Neutrophil (primary cell): Measurements from ENCODE around the gene MGAT1.

Experiments used
- H3K27ac ChIP-seq: fragments of 200-600 bp; sonication (generic); 2 replicates; pipeline ENCODE4 v1.5.1; 2016; ENCODE audit warnings: mild to moderate bottlenecking, moderate library complexity
- H3K27me3 ChIP-seq: fragments of 200-600 bp; sonication (generic); 2 replicates; pipeline ENCODE4 v1.6.0; 2016; ENCODE audit warnings: mild to moderate bottlenecking
- H3K36me3 ChIP-seq: fragments of 200-600 bp; sonication (generic); 2 replicates; pipeline ENCODE4 v1.5.1; 2017
- H3K4me1 ChIP-seq, 2 experiments: fragments of 200-600 bp in 1 of 2; sonication (generic) in 1 of 2; 1 replicate in 1 of 2; 2 replicates in 1 of 2; pipeline versions ENCODE4 v1.5.1 to v1.6.1; 2013 to 2016; ENCODE audit warnings: low read depth in 1 of 2, low read length in 1 of 2, mild to moderate bottlenecking in 1 of 2, moderate library complexity in 1 of 2; ENCODE audit not compliant: control insufficient read depth in 1 of 2, insufficient read depth in 1 of 2
- H3K4me3 ChIP-seq, 2 experiments: fragments of 200-600 bp in 1 of 2; sonication (generic) in 1 of 2; 1 replicate in 1 of 2; 2 replicates in 1 of 2; pipeline ENCODE4 v1.5.1; 2013 to 2016; ENCODE audit warnings: low read depth in 1 of 2, low read length in 1 of 2, mild to moderate bottlenecking in 1 of 2, moderate library complexity in 1 of 2
- H3K9me3 ChIP-seq: fragments of 200-600 bp; sonication (generic); 2 replicates; pipeline ENCODE4 v1.5.1; 2016
- TF ChIP-seq, protein P1 (sequence below): fragments of 200-600 bp; sonication (generic); IDR thresholded peaks from 2 replicates; pipeline ENCODE4 v1.5.1; 2016; ENCODE audit warnings: antibody characterized with exemption

MGAT1 gene

DNA sequence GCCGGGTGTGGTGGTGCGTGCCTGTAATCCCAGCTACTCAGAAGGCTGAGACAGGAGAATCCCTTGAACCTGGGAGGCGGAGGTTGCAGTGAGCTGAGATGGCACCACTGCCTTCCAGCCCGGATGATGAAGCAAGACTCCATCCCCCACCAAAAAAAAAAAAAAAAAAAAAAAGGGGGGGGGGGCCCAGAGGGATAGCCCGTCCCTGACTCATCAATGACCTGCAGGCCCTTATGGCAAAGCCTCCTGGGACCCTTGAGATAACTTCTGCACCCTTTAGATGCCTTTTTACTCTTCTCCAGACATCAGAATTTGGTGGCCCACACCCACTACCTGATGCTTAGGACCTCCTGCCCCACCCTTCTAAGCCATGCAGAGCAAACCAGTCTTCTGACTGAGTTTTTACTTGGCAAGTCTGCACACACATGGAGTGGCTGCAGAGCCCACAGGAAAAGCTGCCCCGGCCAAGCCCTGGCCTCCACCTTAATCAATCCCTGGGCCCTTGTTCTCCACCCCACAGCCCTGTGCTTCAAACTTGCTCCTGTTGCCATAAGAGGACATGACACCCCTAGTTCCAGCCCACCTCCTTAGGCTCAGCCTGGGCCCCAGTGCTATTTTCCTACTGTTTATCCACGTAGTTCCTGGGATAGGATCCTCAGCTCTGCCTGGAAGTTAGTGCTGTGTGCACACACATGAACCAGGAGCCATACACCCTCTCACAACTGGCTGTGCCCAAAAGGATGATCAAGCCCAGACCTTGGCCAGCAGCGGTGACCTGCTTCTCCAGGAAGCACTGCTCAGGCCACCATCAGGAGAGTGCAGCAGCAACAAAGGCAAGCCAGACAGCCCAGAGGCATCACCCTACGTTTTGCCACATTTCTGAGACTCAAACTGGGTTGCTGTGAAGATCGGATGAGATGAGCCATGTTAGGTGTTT is 5.1 kb downstream of the MGAT1 start:
- peaks cover 40% of the 10 kb centered on the region for H3K36me3 ChIP-seq
- TF ChIP-seq, protein P1, sequence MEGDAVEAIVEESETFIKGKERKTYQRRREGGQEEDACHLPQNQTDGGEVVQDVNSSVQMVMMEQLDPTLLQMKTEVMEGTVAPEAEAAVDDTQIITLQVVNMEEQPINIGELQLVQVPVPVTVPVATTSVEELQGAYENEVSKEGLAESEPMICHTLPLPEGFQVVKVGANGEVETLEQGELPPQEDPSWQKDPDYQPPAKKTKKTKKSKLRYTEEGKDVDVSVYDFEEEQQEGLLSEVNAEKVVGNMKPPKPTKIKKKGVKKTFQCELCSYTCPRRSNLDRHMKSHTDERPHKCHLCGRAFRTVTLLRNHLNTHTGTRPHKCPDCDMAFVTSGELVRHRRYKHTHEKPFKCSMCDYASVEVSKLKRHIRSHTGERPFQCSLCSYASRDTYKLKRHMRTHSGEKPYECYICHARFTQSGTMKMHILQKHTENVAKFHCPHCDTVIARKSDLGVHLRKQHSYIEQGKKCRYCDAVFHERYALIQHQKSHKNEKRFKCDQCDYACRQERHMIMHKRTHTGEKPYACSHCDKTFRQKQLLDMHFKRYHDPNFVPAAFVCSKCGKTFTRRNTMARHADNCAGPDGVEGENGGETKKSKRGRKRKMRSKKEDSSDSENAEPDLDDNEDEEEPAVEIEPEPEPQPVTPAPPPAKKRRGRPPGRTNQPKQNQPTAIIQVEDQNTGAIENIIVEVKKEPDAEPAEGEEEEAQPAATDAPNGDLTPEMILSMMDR = no peak

DNA sequence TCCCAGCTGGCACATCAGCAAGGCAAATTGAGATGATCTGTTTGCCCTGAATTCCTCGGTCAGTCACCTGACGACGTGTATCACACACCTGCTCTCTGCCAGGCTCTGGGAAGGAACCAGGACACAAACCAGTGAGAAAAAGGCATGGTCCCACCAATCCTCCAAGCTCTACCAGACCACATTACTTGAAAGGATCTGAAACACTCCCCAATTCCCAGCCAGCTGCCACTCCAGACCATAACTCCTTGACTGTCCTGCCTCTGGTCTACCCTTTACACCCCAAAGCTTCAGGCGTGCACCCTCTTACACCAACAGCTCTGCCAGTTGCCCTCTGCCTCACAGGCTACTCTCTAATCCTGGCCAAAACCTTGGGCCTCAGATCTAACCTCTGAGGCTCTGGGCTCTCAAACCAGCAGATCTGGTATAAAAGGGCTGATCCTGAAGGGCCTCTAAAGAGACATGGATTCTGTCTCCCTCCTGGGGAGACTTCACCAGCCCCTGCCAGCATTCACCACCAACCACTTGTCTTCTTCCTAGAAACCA is 6.8 kb downstream of the MGAT1 start:
- H3K36me3 ChIP-seq = peaks cover 57% of the 10 kb centered on the region
- H3K4me3 ChIP-seq = no peak overlapping the region
- no peaks in the 10 kb centered on the region for H3K9me3 ChIP-seq
- no peaks in the 10 kb centered on the region for H3K27me3 ChIP-seq
- peak overlapping the region; percentile 34 for H3K27ac ChIP-seq
- peaks cover 40 to 47% of the 10 kb centered on the region in 2 experiments for H3K4me1 ChIP-seq
- TF ChIP-seq, protein P1 = no peak

More for the DNA sequence above, 5.1 kb downstream of the MGAT1 start:
- H3K9me3 ChIP-seq = no peaks in the 10 kb centered on the region
- no peak overlapping the region for H3K4me3 ChIP-seq
- H3K27me3 ChIP-seq = no peaks in the 10 kb centered on the region
- peaks cover 52 to 60% of the 10 kb centered on the region in 2 experiments for H3K4me1 ChIP-seq
- H3K27ac ChIP-seq = peak overlapping the region; percentile 44

DNA sequence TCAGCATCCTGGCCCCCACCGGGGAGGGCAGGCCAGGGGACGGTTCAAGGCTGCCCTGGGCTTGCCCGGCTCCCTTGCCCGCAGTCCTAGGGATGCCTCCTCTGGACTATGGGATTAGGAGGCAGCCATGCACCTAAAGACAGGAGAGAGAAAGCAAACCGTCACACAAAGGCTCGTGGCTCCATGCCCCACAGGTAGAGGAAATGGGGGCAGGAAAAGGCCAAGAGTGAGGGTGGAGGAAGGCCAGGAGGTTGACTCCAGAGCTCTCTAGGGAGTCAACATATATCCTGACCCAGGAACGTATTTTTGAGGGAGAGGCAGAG is 9.7 kb downstream of the MGAT1 start:
- peaks cover 73% of the 10 kb centered on the region for H3K36me3 ChIP-seq
- no peaks in the 10 kb centered on the region for H3K9me3 ChIP-seq
- peaks cover 11 to 18% of the 10 kb centered on the region in 2 experiments for H3K4me1 ChIP-seq
- H3K27me3 ChIP-seq = no peaks in the 10 kb centered on the region
- H3K27ac ChIP-seq = peak overlapping the region; percentile 17
- TF ChIP-seq, protein P1 = no peak
- H3K4me3 ChIP-seq = no peak overlapping the region

DNA sequence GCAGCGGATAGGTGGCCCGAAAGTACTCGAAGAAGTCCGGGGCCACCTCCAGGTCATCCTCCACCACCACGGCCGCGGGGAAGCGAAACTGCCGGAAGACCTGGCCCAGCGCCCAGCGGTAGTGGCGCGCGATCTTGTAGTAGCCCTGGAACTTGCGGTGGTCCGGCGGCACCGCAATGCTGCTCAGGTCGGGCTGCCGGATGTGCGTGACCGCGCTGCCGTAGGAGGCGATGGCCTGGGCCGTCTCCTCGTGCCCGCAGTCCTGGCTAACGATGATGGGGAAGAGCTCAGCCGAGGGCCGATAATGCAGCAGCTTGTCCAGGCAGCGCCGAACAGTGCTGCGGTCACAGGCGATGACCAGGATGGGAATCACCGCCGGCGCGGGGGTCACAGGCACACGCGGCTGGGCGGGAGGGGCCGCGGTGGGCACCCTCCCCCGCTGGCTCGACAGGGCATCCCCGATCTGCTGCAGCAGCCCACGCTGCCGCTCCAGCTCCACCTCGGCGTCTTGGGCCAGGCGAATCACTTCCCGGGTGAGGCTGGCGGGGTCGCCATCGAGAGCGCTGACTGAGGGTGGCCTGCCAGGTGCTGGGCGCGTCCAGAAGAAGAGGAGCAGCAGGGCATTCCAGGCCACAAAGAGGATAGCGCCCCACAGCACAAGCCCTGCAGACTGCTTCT is 10.2 kb downstream of the MGAT1 start:
- H3K36me3 ChIP-seq = peaks cover 77% of the 10 kb centered on the region
- no peak overlapping the region for H3K4me3 ChIP-seq

DNA sequence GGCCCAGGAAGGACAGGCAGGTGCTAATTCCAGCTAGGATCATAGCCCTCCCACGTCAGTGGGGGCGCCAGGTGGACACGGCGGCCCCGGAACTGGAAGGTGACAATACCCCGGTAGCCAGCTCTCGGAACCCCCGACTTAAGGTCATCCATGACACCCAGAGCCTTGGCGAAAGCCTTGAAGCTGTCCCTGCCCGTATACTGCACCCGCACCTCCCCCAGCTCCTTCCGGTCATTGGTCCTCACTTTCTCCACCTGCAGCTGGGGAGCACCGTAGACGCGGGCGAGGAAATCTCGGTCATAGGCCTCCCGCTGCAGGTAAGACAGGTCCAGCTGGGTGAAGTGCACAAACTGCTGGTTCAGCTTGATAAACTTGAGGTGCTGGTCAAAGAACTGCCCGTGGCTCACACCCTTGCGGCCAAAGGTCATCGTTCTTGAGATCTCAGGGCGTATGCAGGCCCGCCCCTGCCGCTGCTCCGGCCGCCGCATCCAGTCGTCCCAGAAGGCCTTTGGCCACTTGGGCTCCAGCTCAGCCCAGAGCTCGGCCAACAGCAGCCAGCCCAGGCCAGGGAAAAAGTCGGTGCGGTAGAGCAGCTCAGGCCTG is 10.9 kb downstream of the MGAT1 start:
- Histone ChIP-seq H3K27me3 (no peaks in the 10 kb centered on the region), H3K36me3 (peaks cover 77% of the 10 kb centered on the region), H3K9me3 (no peaks in the 10 kb centered on the region), H3K4me1 (peaks cover 0 to 6% of the 10 kb centered on the region in 2 experiments), H3K4me3 (no peak overlapping the region), H3K27ac (no peak overlapping the region)
- TF ChIP-seq, protein P1 = no peak

More for the DNA sequence above, 10.2 kb downstream of the MGAT1 start:
- no peak overlapping the region for H3K27ac ChIP-seq
- H3K9me3 ChIP-seq = no peaks in the 10 kb centered on the region
- TF ChIP-seq, protein P1 = no peak
- no peaks in the 10 kb centered on the region for H3K27me3 ChIP-seq
- H3K4me1 ChIP-seq = peaks cover 6 to 13% of the 10 kb centered on the region in 2 experiments
